GM23248 (cell line): Measurements from ENCODE around the gene ZNF385B. TPM values are rescaled to one million over a fixed set of nuclear protein-coding genes. Genes with fewer than 3 reads are reported as not detected.

Experiments
- DNase-seq: peaks from one replicate; pipeline ENCODE4 v3.0.0-alpha.2; 2015
- H2AFZ ChIP-seq: fragments of 200-600 bp; sonication (generic); 2 replicates; pipeline ENCODE4 v1.6.1; 2016; ENCODE audit warnings: antibody characterized with exemption
- H3F3A ChIP-seq: fragments of 200-600 bp; sonication (generic); 2 replicates; pipeline ENCODE4 v1.6.1; 2016; ENCODE audit warnings: mild to moderate bottlenecking, antibody characterized with exemption, mixed run types; ENCODE audit not compliant: insufficient read depth
- H3K27ac ChIP-seq: fragments of 200-600 bp; sonication (generic); 2 replicates; pipeline ENCODE4 v1.5.1; 2016; ENCODE audit warnings: mild to moderate bottlenecking
- H3K27me3 ChIP-seq: fragments of 200-600 bp; sonication (generic); replicated peaks from 2 replicates; pipeline ENCODE4 v1.6.1; 2016; ENCODE audit warnings: mild to moderate bottlenecking; ENCODE audit not compliant: insufficient read depth
- H3K36me3 ChIP-seq: fragments of 200-600 bp; sonication (generic); 2 replicates; pipeline ENCODE4 v1.6.1; 2016; ENCODE audit warnings: low read depth, mild to moderate bottlenecking
- H3K4me1 ChIP-seq: fragments of 200-600 bp; sonication (generic); 2 replicates; pipeline ENCODE4 v1.6.1; 2016; ENCODE audit warnings: mild to moderate bottlenecking; ENCODE audit not compliant: insufficient read depth
- H3K4me2 ChIP-seq: fragments of 200-600 bp; sonication (generic); one replicate; pipeline ENCODE4 v1.6.1; 2016; ENCODE audit warnings: mild to moderate bottlenecking; ENCODE audit not compliant: unreplicated experiment
- H3K4me3 ChIP-seq: fragments of 200-600 bp; sonication (generic); 2 replicates; pipeline ENCODE4 v1.5.1; 2016; ENCODE audit warnings: mild to moderate bottlenecking
- H3K79me2 ChIP-seq: fragments of 200-600 bp; sonication (generic); 2 replicates; pipeline ENCODE4 v1.6.1; 2016; ENCODE audit warnings: mild to moderate bottlenecking; ENCODE audit not compliant: insufficient read depth
- H3K9ac ChIP-seq: fragments of 200-600 bp; sonication (generic); 2 replicates; pipeline ENCODE4 v1.6.1; 2016; ENCODE audit warnings: mild to moderate bottlenecking
- H3K9me2 ChIP-seq: fragments of 200-600 bp; sonication (generic); 2 replicates; pipeline ENCODE4 v1.6.1; 2016; ENCODE audit warnings: mixed run types, mild to moderate bottlenecking, moderate library complexity; ENCODE audit not compliant: insufficient read depth
- H3K9me3 ChIP-seq: fragments of 200-600 bp; sonication (generic); one replicate; pipeline ENCODE4 v1.6.1; 2017; ENCODE audit warnings: low read depth
- H4K20me1 ChIP-seq: fragments of 200-600 bp; sonication (generic); 2 replicates; pipeline ENCODE4 v1.6.0; 2016; ENCODE audit not compliant: insufficient read depth
- EZH2 ChIP-seq: fragments of 200-600 bp; sonication (generic); IDR thresholded peaks from 2 replicates; pipeline ENCODE4 v1.6.1; 2018; ENCODE audit warnings: antibody characterized with exemption, mild to moderate bottlenecking; ENCODE audit not compliant: insufficient read depth, poor library complexity, severe bottlenecking
- EZH2phosphoT487 ChIP-seq: fragments of 200-600 bp; sonication (generic); IDR thresholded peaks from 2 replicates; pipeline ENCODE4 v1.6.1; 2018; ENCODE audit warnings: antibody characterized with exemption, moderate library complexity, mild to moderate bottlenecking, low read depth; ENCODE audit not compliant: insufficient read depth
- WGBS, 2 experiments: methylation state at CpG; one replicate each; pipeline ENCODE4 v1.1.6; 2015 to 2017; ENCODE audit warnings: low lambda C conversion rate in 2 of 2, low coverage in 1 of 2; ENCODE audit errors: missing lambda C conversion rate in 2 of 2; 5-methylcytosine and 5-hydroxymethylcytosine counted together
- in situ Hi-C: fragments of 300-500 bp; cut with MboI; formaldehyde crosslinking; loops from 2 replicates; pipeline ENCODE4 v1.15.0; 2020
- polyA plus RNA-seq: library from polyadenylated mRNA; unstranded; fragments of >200 nt; fragmentation: Nextera tagmentation; extraction: Ambion mirVana; gene quantifications from 2 replicates; pipeline ENCODE4 v1.2.1, GENCODE V29; 2016
- total RNA-seq: library from RNA; depleted of rRNA; stranded (reverse); fragments of >200 nt; shearing (Covaris generic); gene quantifications from 2 replicates; pipeline ENCODE4 v1.2.3, GENCODE V29; 2014

Gene ZNF385B
- total and polyA plus RNA-seq, 2 experiments from 2014 or later = 0.30 TPM; not detected in 1

GRCh38 chr2:179701524-179702110, 159.8 kb downstream of the ZNF385B start:
- 21 to 23% methylated on average over 5 of the region's 5 CpGs for WGBS, 2 experiments
- H3K4me2 ChIP-seq = peak overlapping the region; percentile 66

GRCh38 chr2:179695486-179695885, 165.9 kb downstream of the ZNF385B start:
- Histone ChIP-seq H3K79me2 (no peaks in the 10 kb centered on the region), H3K9ac (no peak overlapping the region), H2AFZ (no peak overlapping the region), H3K4me2 (no peak overlapping the region), H3K36me3 (no peaks in the 10 kb centered on the region), H3K4me3 (no peak overlapping the region), H3K9me3 (no peaks in the 10 kb centered on the region), H3K27ac (no peak overlapping the region), H4K20me1 (no peaks in the 10 kb centered on the region), H3K4me1 (peaks cover 9% of the 10 kb centered on the region), H3K9me2 (no peaks in the 10 kb centered on the region), H3K27me3 (no peaks in the 10 kb centered on the region), H3F3A (peaks cover 5% of the 10 kb centered on the region; the same call in 1 of the 2 replicates)
- no peak for DNase-seq
- in situ Hi-C loops = no loop called here
- no peak for TF ChIP-seq EZH2phosphoT487
- no peak for TF ChIP-seq EZH2
- WGBS, 2 experiments = 96 to 100% methylated on average over 1 of the region's 1 CpG

More at GRCh38 chr2:179701524-179702110, 159.8 kb downstream of the ZNF385B start:
- Histone ChIP-seq H3K4me3 (peak overlapping the region; percentile 27; the same call in 1 of the 2 replicates), H3K27ac (no peak overlapping the region), H3F3A (peaks cover 4% of the 10 kb centered on the region; the same call in 1 of the 2 replicates), H3K4me1 (peaks cover 14% of the 10 kb centered on the region), H4K20me1 (no peaks in the 10 kb centered on the region), H3K27me3 (no peaks in the 10 kb centered on the region), H3K36me3 (no peaks in the 10 kb centered on the region), H3K79me2 (no peaks in the 10 kb centered on the region), H3K9ac (no peak overlapping the region), H3K9me3 (no peaks in the 10 kb centered on the region), H2AFZ (0 out of 2 replicates have a peak overlapping the region, but pooled peaks have one; percentile 27), H3K9me2 (no peaks in the 10 kb centered on the region; the same call in 1 of the 2 replicates)
- TF ChIP-seq EZH2 = no peak
- TF ChIP-seq EZH2phosphoT487 = no peak
- peak; percentile 61 for DNase-seq
- in situ Hi-C loops = no loop called here

GRCh38 chr2:179694963-179695362, 166.4 kb downstream of the ZNF385B start:
- Histone ChIP-seq H3K27ac (no peak overlapping the region), H3K9me2 (no peaks in the 10 kb centered on the region), H2AFZ (no peak overlapping the region), H3F3A (peaks cover 5% of the 10 kb centered on the region; the same call in 1 of the 2 replicates), H4K20me1 (no peaks in the 10 kb centered on the region), H3K9me3 (no peaks in the 10 kb centered on the region), H3K27me3 (no peaks in the 10 kb centered on the region), H3K4me3 (no peak overlapping the region), H3K9ac (no peak overlapping the region), H3K4me1 (peaks cover 9% of the 10 kb centered on the region), H3K4me2 (no peak overlapping the region), H3K36me3 (no peaks in the 10 kb centered on the region), H3K79me2 (no peaks in the 10 kb centered on the region)
- WGBS, 2 experiments = 86% methylated on average over 1 of the region's 1 CpG; no CpG with 5 or more reads in 1 of the 2 experiments
- in situ Hi-C loops = no loop called here
- no peak for DNase-seq
- TF ChIP-seq EZH2phosphoT487 (no peak), EZH2 (no peak)

- DNase-seq = no peak
- Histone ChIP-seq H2AFZ (no peak overlapping the region), H3K79me2 (no peaks in the 10 kb centered on the region), H3K4me2 (no peak overlapping the region), H3K9me2 (no peaks in the 10 kb centered on the region), H3K4me1 (peaks cover 11% of the 10 kb centered on the region), H3K9me3 (no peaks in the 10 kb centered on the region), H3K4me3 (no peak overlapping the region), H3F3A (peaks cover 9% of the 10 kb centered on the region), H3K36me3 (no peaks in the 10 kb centered on the region), H3K27ac (no peak overlapping the region), H3K27me3 (no peaks in the 10 kb centered on the region), H3K9ac (no peak overlapping the region), H4K20me1 (no peaks in the 10 kb centered on the region)
- 50 to 55% methylated on average over 1 of the region's 1 CpG for WGBS, 2 experiments
- TF ChIP-seq EZH2 (no peak), EZH2phosphoT487 (no peak)
- in situ Hi-C loops = no loop called here
Measured at GRCh38 chr2:179692610-179693009, 168.8 kb downstream of the ZNF385B start.
